Measurements from ENCODE around the gene DHRS11. TPM values are rescaled to one million over a fixed set of nuclear protein-coding genes. Genes with fewer than 3 reads are reported as not detected.

DHRS11 gene
- total and polyA plus RNA-seq, 2 of the 4 experiments (the other 2 are of a cell fraction), result 7.0 to 14.5 TPM

DNA sequence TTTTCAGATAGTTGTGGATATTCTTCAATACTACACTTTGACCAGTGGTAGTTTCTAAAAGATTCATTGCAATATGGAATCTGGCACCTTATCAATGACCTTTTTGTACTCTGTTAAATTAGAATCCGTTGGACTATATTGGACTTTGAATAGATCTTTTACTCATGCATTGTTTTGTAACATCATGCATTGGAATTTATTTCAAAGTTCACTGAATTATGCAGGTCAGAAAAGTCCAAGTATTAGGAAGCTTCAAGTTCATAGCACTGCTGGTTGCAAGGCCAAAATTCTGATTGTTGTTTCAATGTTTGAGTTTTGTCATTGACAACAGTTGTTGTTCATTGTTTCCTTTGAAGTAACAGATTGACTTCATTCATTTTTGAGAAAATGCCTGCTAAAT, 7.9 kb upstream of the DHRS11 start:
- Histone ChIP-seq H4K8ac (ENCODE audit: low read depth in 2 of 2, low read length in 2 of 2) (no peak overlapping the region), H3K4me2 (ENCODE audit: low read depth, low read length) (no peak overlapping the region), H3K4ac (ENCODE audit: low read depth, low read length) (no peak overlapping the region), H3K56ac (ENCODE audit: extremely low read depth, insufficient read depth, low read length) (no peak overlapping the region), H4K20me1 (ENCODE audit: insufficient read depth, low read length) (peaks cover 8% of the 10 kb centered on the region; the same call in 1 of the 2 replicates), H2AFZ (replicated peaks; ENCODE audit: low read length, poor library complexity) (no peak overlapping the region), H3K4me1 (ENCODE audit: control insufficient read depth, insufficient read depth, low read length) (no peaks in the 10 kb centered on the region), H3K79me1 (ENCODE audit: low read depth in 1 of 2, low read length in 2 of 2) (peaks cover 40 to 44% of the 10 kb centered on the region in 2 experiments), H3K14ac (replicated peaks; ENCODE audit: low read depth, low read length) (no peak overlapping the region), H4K91ac (ENCODE audit: insufficient read depth, low read depth, low read length) (no peak overlapping the region), H3K4me3 (ENCODE audit: insufficient read depth, low read depth, low read length) (no peak overlapping the region), H3K23ac (ENCODE audit: low read depth, low read length) (no peak overlapping the region), H3K9ac (ENCODE audit: low read depth, low read length) (no peak overlapping the region), H4K5ac (ENCODE audit: low read depth, low read length) (no peak overlapping the region), H3K27ac (ENCODE audit: insufficient read depth, low read length) (no peak overlapping the region), H2BK20ac (ENCODE audit: low read depth, low read length) (no peak overlapping the region), H3K27me3 (ENCODE audit: control insufficient read depth, insufficient read depth, low read length) (no peaks in the 10 kb centered on the region), H3K9me3 (ENCODE audit: control insufficient read depth, insufficient read depth, low read length) (no peaks in the 10 kb centered on the region), H3K9me1 (ENCODE audit: insufficient read depth, low read length) (no peaks in the 10 kb centered on the region), H2BK120ac (ENCODE audit: low read depth, low read length) (no peak overlapping the region), H3K18ac (ENCODE audit: low read depth, low read length) (no peak overlapping the region), H2BK5ac (ENCODE audit: low read depth, low read length, poor library complexity, severe bottlenecking) (no peak overlapping the region), H2AK9ac (replicated peaks; ENCODE audit: low read depth, low read length, poor library complexity) (no peak overlapping the region), H2AK5ac (ENCODE audit: low read depth, low read length) (no peak overlapping the region), H2BK15ac (ENCODE audit: low read depth, low read length) (no peak overlapping the region), H3K36me3 (ENCODE audit: control insufficient read depth, insufficient read depth, low read length) (peaks cover 52% of the 10 kb centered on the region)
- dilution Hi-C loops (cut with HindIII; ENCODE audit: low sequenced_read_pairs, unreplicated experiment) (no loop called here), in situ Hi-C loops (cut with MboI; ENCODE audit: low sequenced_read_pairs) (no loop called here), intact Hi-C loops (cut with micrococcal nuclease) (no loop called here)
- ChIA-PET CTCF (no interaction called here), POLR2A (ENCODE audit: unreplicated experiment) (no interaction called here)
- no peak for TF ChIP-seq CHD1 (IDR thresholded peaks at IDR 0.05; ENCODE audit: low read depth, low read length)
- ATAC-seq (ENCODE audit: low read depth), result no peak
- DNase-seq, result no peak
- no CpG with 5 or more reads among the region's 1 CpG for WGBS, 2 experiments (ENCODE audit: extremely low coverage in 2 of 2, insufficient read length in 1 of 2)
- BruUV-seq (replicated peaks), result no TSS peak
